RKO (cell line): ENCODE data around the gene COPG1.
A peak's percentile ranks its signal among the peaks of the same experiment; 100 is the strongest.
"Not testable (repeated sequence)": the region's sequence is repeated elsewhere in the genome, so short reads cannot be mapped to it uniquely, and the experiment has no call there.

Experiments
- DNase-seq: peaks from one replicate; pipeline ENCODE4 v3.0.0-alpha.2; 2016; ENCODE audit warnings: low spot score

COPG1 gene

DNA sequence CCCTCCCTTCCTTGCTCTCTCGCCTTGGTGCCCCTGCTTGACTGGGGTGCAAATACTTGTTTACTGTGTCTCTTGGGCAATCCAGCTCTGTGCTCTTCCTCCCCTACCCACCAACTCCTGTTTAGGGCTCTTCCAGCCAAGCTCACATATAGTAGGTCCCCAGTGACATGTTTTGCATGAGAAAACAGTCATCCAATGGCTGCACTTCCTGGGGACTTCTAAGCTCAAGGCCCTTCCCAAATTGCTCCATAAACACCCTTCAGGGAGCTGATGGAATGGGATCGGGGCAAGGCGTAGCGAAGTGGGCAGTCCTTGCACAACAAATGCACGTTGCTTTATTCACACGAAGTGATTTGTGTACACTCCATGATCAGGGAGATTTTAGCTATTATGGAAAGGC, 9.4 kb upstream of the COPG1 start:
- no peak for DNase-seq

DNA sequence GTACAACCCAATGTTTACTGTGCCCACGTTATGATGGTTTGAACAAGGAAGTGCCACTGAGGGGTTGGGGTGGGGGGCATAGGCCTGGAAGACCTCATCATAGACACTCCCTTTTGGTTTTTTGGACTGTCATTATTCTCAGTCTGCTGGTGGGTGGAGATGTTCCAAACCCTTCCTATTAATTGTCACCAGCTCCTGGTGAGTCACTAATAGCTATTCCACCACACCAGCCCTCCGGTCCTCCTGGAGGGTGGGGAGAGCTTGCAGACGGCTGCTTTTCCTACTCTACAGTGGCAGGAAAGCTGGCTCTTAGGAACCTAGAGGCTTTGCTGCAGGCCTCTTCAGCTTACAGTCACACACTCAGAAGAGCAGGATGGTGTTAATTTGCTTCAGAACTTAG, 9.0 kb upstream of the COPG1 start:
- no peak for DNase-seq

DNA sequence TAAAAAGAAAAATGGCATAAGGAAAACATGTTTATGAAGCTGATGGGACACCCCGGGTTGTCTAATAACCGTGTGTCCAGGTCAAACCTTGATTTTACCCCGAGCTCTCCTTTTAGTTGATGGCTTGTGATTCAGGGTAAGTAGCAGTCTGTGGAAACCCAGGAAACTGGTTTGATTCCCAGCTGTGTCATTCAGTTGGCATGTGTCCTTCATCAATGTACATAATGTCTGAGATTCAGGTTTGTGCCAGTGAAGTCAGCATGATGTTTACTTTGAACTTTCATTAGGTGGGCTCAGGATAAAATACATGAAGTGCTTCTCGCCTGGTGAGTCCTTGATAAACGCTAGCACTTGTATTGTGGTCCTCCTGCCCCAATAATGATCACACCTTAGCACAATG, 4.3 kb upstream of the COPG1 start:
- DNase-seq: peak; percentile 63

DNA sequence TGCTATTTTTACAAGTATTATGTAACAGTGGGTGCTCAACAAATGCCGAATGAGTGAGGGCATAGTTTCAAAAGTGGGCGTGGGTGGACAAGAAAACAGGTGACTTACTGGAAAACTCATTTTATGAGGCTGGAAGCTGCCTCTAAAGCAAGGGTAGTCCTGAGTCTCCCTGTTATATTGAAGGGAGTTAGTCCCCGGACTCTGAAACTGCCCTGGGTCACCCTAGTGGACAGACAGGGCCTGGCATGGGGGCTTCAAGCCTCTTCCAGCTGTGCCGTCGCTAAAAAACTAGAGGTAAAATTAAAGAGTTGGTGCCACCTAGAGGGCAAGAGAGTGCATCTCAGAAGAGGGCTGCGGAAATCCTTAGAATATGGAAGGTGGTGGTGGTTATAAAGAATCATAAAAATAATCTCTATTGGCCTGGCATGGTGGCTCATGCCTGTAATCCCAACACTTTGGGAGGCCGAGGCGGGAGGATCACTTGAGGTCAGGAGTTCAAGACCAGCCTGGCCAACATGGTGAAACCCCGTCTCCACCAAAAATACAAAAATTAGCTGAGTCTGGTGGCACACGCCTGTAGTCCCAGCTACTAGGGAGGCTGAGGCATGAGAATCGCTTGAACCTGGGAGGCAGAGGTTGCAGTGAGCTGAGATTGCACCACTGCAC, 3.6 kb upstream of the COPG1 start:
- peak; percentile 95 for DNase-seq

DNA sequence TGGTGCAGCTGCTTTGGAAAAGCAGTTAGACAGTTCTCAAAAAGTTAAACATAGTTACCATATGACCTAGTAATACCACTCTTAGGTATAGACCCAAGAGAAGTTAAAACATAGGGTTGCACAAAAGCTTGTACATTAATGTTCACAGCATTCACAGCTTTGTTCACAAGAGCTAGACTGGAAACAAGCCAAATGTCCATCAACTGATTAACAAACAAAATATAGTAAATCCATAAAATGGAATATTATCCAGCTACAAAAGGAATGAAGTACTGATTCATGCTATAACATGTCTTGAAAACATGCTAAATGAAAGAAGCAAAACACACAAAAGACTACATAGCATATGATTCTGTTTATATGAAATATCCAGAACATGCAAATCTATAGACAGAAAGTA, 2.8 kb upstream of the COPG1 start:
- no peak for DNase-seq

DNA sequence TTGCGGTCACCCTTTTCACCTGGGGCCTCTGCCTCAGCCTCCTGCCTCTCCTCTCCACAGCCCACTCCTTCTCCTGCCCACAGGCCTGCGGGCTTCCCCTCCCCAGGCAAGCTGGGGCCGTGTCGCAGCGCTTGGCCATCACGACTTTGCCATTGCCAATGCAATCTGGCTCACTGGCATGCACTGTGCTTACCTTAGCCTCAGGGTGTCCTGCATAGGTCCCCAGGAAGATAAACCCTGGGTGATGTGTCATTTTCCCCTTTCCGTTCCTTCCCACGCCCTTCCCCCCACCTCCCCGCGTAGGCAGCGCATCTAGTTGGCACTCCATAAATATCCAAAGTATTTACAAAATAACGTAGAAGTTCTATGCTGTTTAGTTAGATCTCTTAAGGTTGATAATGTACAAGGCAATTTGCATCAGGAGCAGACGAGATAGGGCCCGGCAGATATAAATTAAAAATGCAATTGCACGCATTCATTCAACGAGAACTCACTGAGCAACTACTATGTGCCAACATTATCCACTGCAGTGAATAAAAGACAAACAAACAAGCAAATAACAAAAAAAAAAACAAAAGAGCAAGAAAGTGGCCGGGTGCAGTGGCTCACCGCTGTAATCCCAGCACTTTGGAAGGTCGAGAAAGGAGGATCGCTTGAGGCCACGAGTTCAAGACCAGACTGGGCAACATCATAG, 973 bp upstream of the COPG1 start:
- no peak for DNase-seq

DNA sequence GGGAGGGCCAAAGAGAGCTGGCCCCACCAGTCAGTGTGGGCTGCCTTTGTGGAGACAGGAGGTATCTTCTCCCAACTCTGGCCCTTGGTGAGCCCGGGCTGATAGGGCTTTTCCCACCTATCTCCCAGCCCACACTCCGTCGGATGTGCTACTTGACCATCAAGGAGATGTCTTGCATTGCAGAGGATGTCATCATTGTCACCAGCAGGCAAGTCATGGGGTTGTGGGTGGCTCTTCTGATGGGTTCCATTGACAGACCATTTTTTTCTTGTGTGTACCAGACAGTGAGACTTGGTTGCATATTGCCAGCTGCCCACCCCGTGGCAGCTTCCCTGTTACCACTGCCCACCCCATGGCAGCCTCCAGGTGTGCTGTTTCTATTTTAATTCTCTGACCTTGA, 3.3 kb downstream of the COPG1 start:
- DNase-seq: no peak

DNA sequence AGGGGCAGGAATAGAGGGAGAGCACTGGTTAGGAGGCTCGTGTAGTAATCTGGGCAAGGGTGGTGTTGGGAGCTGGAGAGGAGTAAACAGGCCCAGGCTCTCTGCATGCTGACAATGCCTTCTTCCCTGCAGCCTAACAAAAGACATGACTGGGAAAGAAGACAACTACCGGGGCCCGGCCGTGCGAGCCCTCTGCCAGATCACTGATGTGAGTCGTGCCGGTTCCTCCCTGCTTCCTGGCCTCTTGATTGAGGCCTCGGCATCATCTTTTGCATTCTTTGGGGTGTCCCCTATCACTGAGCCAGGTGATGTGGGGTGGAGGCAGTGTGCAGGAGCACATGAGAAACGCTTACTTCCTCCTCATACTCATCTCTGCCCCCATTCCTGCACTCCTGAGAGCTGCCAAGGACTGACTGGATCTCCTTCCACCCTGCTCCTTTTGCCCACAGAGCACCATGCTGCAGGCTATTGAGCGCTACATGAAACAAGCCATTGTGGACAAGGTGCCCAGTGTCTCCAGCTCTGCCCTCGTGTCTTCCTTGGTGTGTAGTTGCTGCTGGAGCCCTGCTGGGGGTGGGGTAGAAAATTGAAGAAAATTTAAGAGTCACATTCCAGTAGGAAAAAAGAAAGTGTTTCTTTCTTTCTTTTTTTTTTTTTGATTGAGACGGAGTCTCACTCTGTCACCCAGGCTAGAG, 5.3 kb downstream of the COPG1 start:
- DNase-seq: no peak

DNA sequence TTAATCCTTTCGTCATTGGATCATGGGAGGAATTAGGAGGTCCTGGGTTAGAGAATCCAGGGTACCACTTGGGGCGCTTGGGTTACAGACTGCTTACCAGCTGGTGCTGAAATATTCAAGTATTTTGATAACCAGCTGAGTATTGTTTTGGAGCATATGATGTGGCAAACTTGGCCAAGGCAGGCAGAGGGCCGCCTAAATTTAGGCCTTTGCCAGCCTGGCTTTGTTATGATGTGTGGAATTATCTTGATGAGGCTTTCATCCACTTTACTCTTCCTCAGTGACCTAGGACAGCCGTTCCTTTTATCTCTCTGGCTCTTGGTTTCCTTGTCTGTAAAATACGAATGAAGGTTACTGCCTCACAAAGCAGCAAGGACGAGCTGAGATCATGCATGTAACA, 6.9 kb downstream of the COPG1 start:
- DNase-seq: no peak

DNA sequence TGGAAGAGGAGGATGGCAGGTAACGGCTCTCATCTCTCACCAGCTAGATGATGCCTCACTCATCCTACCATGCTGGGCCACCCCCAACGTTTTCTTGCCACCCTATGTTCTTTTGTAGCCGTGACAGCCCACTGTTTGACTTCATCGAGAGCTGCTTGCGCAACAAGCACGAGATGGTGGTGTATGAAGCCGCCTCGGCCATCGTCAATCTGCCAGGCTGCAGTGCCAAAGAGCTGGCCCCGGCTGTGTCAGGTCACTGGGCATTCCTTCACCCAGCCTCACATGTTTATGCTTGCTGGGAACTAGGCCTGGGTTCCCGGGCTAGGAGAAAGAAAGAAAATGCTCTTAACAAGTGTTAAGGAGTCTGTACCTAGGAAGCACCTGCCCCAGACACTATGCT, 8.2 kb downstream of the COPG1 start:
- DNase-seq: no peak

DNA sequence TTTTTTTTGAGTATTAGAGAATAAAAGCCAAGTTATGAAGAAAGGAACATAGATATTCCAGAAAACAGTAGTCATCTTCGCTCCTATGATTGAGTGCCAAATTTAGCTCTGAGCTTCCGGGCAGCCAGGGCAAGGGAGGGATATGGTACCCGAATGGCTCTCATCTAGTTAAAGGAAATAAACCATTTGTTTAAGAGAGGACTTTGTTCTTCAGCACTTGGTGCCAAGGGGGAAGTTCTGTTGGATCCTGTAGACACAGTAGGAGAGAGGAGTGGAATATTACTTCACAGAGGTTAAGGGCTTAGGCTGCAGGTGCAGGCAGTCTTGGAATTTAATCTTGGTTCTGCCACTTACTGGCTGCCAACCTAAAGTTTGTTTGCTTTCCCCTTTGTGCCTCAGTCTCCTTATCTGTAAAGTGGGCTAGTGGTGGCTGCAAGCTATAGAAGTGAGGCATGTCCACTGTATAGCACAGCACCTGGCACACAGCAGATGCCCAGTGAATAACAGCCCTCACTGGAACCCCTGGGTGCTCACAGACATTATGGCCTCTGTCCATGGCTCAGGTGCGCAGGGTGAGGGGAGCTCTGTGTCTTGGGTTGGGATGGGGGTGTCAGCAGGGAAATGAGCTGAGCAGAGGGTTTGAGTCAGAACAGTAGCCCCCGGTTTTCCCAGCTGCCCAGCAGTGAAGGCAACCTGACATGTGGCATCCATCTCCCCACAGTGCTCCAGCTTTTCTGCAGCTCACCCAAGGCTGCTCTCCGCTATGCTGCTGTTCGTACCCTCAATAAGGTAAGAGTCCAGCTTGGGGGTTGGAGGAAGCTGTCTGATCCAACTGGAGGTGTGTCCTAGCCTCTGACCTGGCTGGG, 10.4 kb downstream of the COPG1 start:
- no peak for DNase-seq

DNA sequence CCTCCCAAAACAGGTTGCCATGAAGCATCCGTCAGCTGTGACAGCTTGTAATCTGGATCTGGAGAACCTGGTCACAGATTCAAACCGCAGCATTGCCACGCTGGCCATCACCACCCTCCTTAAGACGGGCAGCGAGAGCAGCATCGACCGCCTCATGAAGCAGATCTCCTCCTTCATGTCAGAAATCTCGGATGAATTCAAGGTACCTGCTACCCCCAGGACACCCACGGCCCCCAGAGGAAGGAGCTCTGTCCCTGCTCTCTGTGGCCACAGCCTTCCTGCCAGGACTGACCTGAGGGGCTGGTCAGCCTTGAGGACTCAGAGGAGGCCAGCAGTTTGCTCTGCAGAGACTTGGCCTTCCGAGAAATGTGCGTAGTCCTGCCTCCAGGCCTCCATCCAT, 11.2 kb downstream of the COPG1 start:
- no peak for DNase-seq

DNA sequence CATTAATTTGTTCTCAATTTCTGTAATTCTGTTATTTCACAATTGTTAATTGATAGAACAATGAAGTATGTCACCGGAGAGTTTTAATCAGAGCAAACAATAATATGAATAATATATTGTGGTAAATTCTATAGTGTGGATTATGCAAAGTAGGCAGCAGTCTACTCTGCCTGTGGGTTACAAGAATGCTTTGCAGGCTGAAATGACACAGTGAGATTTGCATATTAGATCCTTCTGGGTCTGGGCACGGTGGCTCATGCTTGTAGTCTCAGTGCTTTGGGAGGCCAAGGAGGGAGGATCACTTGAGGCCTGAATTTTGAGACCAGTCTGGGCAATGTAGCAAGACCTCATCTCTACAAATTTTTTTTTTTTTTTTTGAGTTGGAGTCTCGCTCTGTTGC, 12.5 kb downstream of the COPG1 start:
- DNase-seq: no peak

DNA sequence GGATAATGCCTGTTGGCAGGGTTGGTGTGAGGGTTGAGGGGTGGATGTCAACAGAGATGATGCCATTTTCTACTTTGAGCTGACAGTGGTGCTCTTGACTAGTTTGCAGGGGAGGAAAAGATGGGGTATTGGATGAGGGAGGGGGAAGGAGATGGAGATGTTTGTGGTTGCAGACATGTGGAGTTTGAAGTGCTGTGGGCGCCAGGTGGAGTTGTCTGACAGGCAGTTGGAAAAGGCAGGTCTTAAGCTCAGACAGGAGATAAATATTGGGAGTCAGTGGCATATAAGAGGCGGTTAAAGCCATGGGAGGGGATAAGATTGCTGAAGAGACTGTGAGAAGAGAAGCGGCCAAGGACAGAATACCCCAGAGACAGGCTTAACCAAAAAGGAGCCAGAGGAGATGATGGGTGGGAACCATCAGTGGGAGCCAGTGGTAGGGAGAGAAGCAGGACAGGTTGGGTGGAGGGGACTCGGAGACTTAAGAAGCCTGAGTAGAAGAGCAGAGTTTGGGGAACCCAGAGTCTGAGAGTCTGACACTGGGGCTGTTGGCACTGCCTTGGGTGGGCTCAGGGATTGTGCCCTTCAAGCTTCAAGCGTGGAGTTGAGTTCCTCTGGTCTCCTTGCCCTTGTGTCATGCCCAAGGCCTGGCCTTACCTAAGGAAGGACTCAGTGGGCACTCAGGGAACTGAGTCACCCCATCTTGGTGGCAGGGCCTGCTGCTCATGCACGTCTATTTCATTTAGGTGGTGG, 13.9 kb downstream of the COPG1 start:
- DNase-seq: no peak

DNA sequence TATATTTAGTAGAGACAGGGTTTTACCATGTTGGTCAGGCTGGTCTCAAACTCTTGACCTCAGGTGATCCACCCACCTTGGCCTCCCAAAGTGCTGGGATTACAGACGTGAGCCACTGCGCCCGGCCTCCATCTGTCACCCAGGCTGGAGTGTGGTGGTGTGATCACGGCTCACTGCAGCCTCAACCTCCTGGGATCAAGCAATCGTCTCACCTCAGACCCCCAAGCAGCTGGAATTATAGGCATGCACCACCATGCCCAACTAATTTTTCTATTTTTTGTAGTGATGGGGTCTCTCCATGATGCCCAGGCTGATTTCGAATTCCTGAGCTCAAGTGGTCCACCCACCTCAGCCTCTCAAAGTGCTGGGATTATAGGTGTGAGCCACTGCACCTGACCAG, 15.6 kb downstream of the COPG1 start:
- not testable (repeated sequence) for DNase-seq

DNA sequence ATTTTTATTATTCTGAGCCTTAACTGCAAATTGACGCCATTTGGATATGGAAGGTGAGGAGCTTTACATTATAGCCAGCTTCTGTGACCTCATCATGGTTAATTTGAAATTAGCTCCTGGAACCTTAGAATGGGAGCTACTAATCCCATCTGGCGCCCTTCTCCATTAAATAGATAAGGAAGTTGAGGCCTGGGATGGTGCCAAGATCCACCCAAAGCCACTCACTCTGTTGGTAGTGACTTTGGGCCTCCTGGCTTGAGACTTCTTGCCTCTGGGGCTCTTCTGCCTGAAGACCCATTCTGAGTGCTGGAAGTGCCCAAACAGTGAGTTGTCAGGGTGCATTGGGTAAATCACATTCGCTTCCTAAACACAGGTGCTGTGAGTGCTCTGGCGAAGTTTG, 17.2 kb downstream of the COPG1 start:
- no peak for DNase-seq

DNA sequence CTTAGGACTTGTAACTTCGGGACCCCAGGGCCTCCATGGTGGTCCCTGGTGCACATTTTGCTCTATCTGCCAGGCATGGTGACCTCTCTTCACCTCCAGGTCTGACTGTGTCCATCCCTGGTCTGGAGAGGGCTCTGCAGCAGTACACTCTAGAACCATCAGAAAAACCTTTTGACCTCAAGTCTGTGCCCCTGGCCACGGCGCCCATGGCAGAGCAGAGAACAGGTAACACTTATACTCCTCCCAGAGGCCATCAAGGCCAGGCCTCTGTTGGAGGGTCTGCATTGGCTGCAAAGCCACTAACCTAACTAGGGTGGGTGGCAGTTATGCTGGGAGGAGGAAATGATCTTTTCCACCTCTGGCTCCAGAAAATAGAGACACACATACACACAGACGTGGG, 19.0 kb downstream of the COPG1 start:
- no peak for DNase-seq

DNA sequence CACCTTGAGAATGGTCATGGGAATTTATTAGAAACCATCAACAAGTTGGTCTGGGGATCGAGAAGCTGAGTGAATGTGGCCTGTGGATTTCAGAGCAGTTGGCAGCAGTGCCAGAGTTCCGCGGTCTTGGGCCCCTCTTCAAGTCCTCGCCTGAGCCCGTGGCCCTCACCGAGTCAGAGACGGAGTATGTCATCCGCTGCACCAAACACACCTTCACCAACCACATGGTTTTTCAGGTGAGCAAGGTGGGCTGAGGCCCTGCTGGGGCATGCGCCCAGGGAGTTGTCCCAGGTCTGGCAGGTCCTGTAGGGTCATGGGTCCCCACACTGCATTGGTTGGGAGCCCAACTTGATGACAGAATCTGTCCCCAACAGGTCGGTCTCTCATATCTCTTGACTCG, 22.3 kb downstream of the COPG1 start:
- DNase-seq: no peak

DNA sequence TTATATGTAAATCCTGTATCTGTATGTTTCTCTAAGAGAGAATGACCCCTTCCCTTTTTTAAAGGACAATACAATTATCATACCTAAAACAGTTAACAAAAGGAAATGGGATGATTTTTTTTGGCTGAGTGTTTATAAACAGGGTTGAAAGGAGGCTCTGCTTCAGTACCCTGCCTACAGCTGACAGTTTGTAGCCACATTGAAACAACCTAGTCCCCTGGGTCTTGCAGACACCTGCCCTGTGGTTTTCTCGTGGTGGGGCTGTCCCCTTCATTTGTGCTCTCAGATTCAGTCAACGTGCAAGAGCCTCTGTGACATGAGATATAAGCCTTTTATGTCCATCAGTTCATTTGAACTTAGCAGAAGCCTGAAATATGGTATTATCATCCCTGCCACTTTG, 27.0 kb downstream of the COPG1 start:
- no peak for DNase-seq

DNA sequence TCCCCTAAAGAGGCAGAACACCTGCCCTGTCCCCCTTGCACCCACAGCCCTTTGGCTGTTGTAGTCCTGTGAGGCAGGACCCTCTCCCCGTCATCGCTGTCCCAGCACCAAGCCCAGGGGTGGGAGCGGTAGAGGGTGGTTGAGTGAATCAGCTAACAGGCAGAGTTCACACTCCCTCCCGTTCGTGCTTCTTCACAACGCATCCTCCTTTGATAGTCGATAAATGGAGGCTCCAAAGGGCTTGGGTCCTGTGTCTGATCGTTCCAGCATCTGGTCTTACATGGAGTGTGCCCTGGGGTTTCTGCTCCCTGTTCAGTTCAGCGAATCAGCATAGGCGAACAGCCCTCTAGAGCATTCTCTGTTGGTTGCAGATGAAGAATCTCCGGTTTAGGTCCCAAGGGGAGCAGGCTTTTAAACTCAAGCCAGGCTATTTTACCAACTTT, 28.4 kb downstream of the COPG1 start:
- DNase-seq: no peak

DNA sequence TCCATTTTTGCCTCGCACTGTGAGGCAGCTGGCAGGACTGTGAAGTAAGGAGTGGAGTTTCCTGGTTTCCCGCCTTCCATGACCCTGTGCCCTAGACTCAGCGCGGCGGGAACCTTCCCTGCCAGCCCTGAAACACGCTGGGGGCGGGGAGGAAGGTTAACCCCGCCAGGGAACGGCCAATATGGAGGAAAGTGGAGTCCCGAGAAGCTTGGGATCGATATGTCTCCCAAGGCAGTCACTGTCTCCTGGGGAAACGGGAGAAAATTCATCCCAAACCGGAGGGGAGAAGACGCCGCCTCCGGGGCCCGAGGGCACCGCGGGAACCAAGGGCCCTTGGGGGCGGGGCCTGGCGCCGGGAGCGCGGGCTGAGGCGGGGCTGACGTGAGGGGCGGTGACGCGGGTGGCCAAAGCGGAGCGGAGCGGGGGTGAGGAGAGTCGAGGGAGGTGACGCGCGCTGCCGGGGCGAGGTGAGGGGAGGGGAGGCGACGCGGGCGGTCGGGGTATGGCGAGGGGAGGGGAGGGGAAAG, 29.1 kb downstream of the COPG1 start, which contains the start of gene HMCES:
TSS of gene HMCES (plus strand) at position 432 of the 527 bp plus-strand sequence. CDS start 863 bp downstream, outside the sequence.
- DNase-seq: peak; percentile 86
